ENCODE data around the gene KIF2A. TPM values are rescaled to one million over a fixed set of nuclear protein-coding genes. Genes with fewer than 3 reads are reported as not detected.

KIF2A gene
- total and polyA plus RNA-seq, 4 donors = 3.8 to 17.5 (median 6.8) TPM

GRCh38 chr5:62330302-62330701 lies 24.3 kb downstream of the KIF2A start:
- Histone ChIP-seq H3K27ac (ENCODE audit: low read depth in 1 of 2, low read length in 2 of 2) (no peak overlapping the region), H3K4me3 (ENCODE audit: low read depth in 1 of 3, low read length in 3 of 3) (no peak overlapping the region), H3K9ac (ENCODE audit: low read depth in 1 of 2, low read length in 2 of 2) (no peak overlapping the region), H3K27me3 (ENCODE audit: control insufficient read depth in 4 of 4, insufficient read depth in 4 of 4, low read length in 3 of 4) (no peaks in the 10 kb centered on the region), H3K9me3 (ENCODE audit: control insufficient read depth in 4 of 4, low read length in 3 of 4) (no peaks in the 10 kb centered on the region), H3K36me3 (ENCODE audit: control insufficient read depth in 4 of 4, insufficient read depth in 3 of 4, low read depth in 1 of 4, low read length in 3 of 4) (no peaks in the 10 kb centered on the region), H3K4me1 (ENCODE audit: control insufficient read depth in 4 of 4, insufficient read depth in 4 of 4, low read length in 3 of 4) (no peaks in the 10 kb centered on the region)
- DNase-seq (ENCODE audit: low spot score) = no peak
- no peak for TF ChIP-seq EGR1 (IDR thresholded peaks at IDR 0.05; ENCODE audit: low read depth in 2 of 2)
- TF ChIP-seq ZBTB33 (IDR thresholded peaks at IDR 0.05) = no peak
- no peak for TF ChIP-seq HNF4G (IDR thresholded peaks at IDR 0.05)
- TF ChIP-seq RAD21 (IDR thresholded peaks at IDR 0.05) = no peak
- 92% methylated on average over 1 of the region's 1 CpG for WGBS

DNA sequence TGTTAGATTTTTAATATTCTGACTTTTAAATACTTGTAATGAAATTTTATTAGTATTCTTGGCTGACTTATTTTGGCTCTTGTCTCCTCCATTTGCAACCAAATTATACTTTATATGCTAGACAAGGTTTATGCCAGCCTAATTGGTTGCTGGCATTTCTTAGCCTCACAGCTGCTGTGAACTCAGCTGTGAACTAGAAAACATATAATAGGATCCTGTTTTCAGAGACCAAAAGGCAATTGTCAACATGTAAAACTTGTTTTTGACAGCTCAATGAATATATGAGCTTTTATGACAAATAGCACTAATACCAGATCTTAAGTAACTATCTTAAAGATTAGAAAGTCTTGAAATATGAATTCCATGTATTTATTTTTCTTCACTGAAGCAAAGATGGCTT lies 25.9 kb downstream of the KIF2A start:
- no peaks in the 10 kb centered on the region for H3K27me3 ChIP-seq (ENCODE audit: control insufficient read depth in 4 of 4, insufficient read depth in 4 of 4, low read length in 3 of 4)
- H3K9ac ChIP-seq (ENCODE audit: low read depth in 1 of 2, low read length in 2 of 2) = no peak overlapping the region
- H3K27ac ChIP-seq (ENCODE audit: low read depth in 1 of 2, low read length in 2 of 2) = no peak overlapping the region
- no peak overlapping the region for H3K4me3 ChIP-seq (ENCODE audit: low read depth in 1 of 3, low read length in 3 of 3)
- no peak for DNase-seq (ENCODE audit: low spot score)
- H3K9me3 ChIP-seq (ENCODE audit: control insufficient read depth in 4 of 4, low read length in 3 of 4) = no peaks in the 10 kb centered on the region
- no peaks in the 10 kb centered on the region for H3K36me3 ChIP-seq (ENCODE audit: control insufficient read depth in 4 of 4, insufficient read depth in 3 of 4, low read depth in 1 of 4, low read length in 3 of 4)
- TF ChIP-seq HNF4A (conservative IDR thresholded peaks at IDR 0.05) (no peak), ATF3 (IDR thresholded peaks at IDR 0.05) (no peak), YY1 (IDR thresholded peaks at IDR 0.05) (no peak), SP1 (IDR thresholded peaks at IDR 0.05) (no peak), FOXA2 (IDR thresholded peaks at IDR 0.05) (no peak), EGR1 (IDR thresholded peaks at IDR 0.05; ENCODE audit: low read depth in 2 of 2) (no peak), HNF4G (IDR thresholded peaks at IDR 0.05) (no peak), ZBTB33 (IDR thresholded peaks at IDR 0.05) (no peak), JUND (IDR thresholded peaks at IDR 0.05) (no peak), RXRA (IDR thresholded peaks at IDR 0.05) (no peak), GABPA (IDR thresholded peaks at IDR 0.05 in 1 of 2, conservative IDR thresholded peaks at IDR 0.05 in 1 of 2) (no peak), TAF1 (conservative IDR thresholded peaks at IDR 0.05) (no peak), NR2F2 (IDR thresholded peaks at IDR 0.05) (no peak), RAD21 (IDR thresholded peaks at IDR 0.05) (no peak), FOXA1 (IDR thresholded peaks at IDR 0.05) (no peak)
- TF ChIP-seq, protein P1, sequence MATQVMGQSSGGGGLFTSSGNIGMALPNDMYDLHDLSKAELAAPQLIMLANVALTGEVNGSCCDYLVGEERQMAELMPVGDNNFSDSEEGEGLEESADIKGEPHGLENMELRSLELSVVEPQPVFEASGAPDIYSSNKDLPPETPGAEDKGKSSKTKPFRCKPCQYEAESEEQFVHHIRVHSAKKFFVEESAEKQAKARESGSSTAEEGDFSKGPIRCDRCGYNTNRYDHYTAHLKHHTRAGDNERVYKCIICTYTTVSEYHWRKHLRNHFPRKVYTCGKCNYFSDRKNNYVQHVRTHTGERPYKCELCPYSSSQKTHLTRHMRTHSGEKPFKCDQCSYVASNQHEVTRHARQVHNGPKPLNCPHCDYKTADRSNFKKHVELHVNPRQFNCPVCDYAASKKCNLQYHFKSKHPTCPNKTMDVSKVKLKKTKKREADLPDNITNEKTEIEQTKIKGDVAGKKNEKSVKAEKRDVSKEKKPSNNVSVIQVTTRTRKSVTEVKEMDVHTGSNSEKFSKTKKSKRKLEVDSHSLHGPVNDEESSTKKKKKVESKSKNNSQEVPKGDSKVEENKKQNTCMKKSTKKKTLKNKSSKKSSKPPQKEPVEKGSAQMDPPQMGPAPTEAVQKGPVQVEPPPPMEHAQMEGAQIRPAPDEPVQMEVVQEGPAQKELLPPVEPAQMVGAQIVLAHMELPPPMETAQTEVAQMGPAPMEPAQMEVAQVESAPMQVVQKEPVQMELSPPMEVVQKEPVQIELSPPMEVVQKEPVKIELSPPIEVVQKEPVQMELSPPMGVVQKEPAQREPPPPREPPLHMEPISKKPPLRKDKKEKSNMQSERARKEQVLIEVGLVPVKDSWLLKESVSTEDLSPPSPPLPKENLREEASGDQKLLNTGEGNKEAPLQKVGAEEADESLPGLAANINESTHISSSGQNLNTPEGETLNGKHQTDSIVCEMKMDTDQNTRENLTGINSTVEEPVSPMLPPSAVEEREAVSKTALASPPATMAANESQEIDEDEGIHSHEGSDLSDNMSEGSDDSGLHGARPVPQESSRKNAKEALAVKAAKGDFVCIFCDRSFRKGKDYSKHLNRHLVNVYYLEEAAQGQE (IDR thresholded peaks at IDR 0.05) = no peak
- no peaks in the 10 kb centered on the region for H3K4me1 ChIP-seq (ENCODE audit: control insufficient read depth in 4 of 4, insufficient read depth in 4 of 4, low read length in 3 of 4)

All from liver (tissue), 9 donors.